Hepatocyte (in vitro differentiated cells): ENCODE results near the gene SHPK.

Experiments
- CTCF ChIP-seq: fragments of 200-600 bp; sonication (generic); IDR thresholded peaks from 2 replicates; pipeline ENCODE4 v1.5.1; 2016; ENCODE audit warnings: antibody characterized with exemption, mild to moderate bottlenecking; ENCODE audit not compliant: poor library complexity
- EZH2 ChIP-seq: fragments of 200-600 bp; sonication (generic); IDR thresholded peaks from 2 replicates; pipeline ENCODE4 v1.6.1; 2016; ENCODE audit warnings: antibody characterized with exemption, mild to moderate bottlenecking, borderline replicate concordance
- EZH2phosphoT487 ChIP-seq: fragments of 200-600 bp; sonication (generic); IDR thresholded peaks from one replicate; pipeline ENCODE4 v1.6.1; 2018; ENCODE audit warnings: antibody characterized with exemption, mild to moderate bottlenecking, low read depth, moderate library complexity; ENCODE audit not compliant: unreplicated experiment, severe bottlenecking

- TF ChIP-seq EZH2 (no peak), CTCF (no peak), EZH2phosphoT487 (no peak)
These were observed 60.5 kb downstream of the SHPK start for GRCh38 chr17:3575511-3575910.
